ENCODE data around the gene DNPH1.

DNPH1 gene

GRCh38 chr6:43228951-43229802 is at the start of gene DNPH1:
DNPH1 (minus strand) TSS chr6:43229481; CDS start chr6:43229456, 25 bp downstream.
- DNase-seq, result peak; percentile 71

GRCh38 chr6:43278524-43279078 is 49.3 kb upstream of the DNPH1 start:
- DNase-seq, result no peak

GRCh38 chr6:43277643-43278523 is 48.6 kb upstream of the DNPH1 start:
- DNase-seq, result no peak

GRCh38 chr6:43277306-43277642 is 48.0 kb upstream of the DNPH1 start:
- no peak for DNase-seq

- DNase-seq, result no peak
These were observed 47.5 kb upstream of the DNPH1 start for GRCh38 chr6:43276577-43277305.

GRCh38 chr6:43275801-43276576 is 46.7 kb upstream of the DNPH1 start:
- no peak for DNase-seq

- peak; percentile 38 for DNase-seq
These were observed 45.8 kb upstream of the DNPH1 start for GRCh38 chr6:43274916-43275597.

- DNase-seq, result no peak
These were observed 45.0 kb upstream of the DNPH1 start for GRCh38 chr6:43274127-43274915.

GRCh38 chr6:43273707-43274106 is 44.4 kb upstream of the DNPH1 start:
- DNase-seq, result no peak

GRCh38 chr6:43271944-43272343 is 42.7 kb upstream of the DNPH1 start:
- DNase-seq, result no peak

GRCh38 chr6:43271103-43271815 is 42.0 kb upstream of the DNPH1 start:
- DNase-seq, result no peak

- peak; percentile 32 for DNase-seq
These were observed 40.2 kb upstream of the DNPH1 start for GRCh38 chr6:43269273-43270007.

- no peak for DNase-seq
These were observed 39.5 kb upstream of the DNPH1 start for GRCh38 chr6:43268782-43269272.

- peak; percentile 72 for DNase-seq
These were observed 39.0 kb upstream of the DNPH1 start for GRCh38 chr6:43268355-43268700.

GRCh38 chr6:43267619-43268354 is 38.5 kb upstream of the DNPH1 start:
- peak; percentile 88 for DNase-seq

- no peak for DNase-seq
These were observed 36.3 kb upstream of the DNPH1 start for GRCh38 chr6:43265564-43265963.

GRCh38 chr6:43264599-43265145 is 35.4 kb upstream of the DNPH1 start:
- no peak for DNase-seq

All from NCI-H1092 (cell line).